Upper lobe of left lung (tissue), 4 donors: ENCODE measurements around the gene TMEM176A.

Source experiments
- CTCF ChIP-seq, 6 experiments: fragments of 450-650 bp in 4 of 6; fragments of 200-600 bp in 2 of 6; sonication (generic) in 2 of 6; IDR thresholded peaks; one replicate each; pipeline ENCODE4 v1.5.1; 2016 to 2019; ENCODE audit warnings: antibody characterized with exemption in 6 of 6
- EP300 ChIP-seq, 4 donors: sonication (generic); formaldehyde crosslinking; IDR thresholded peaks; one replicate each; pipeline ENCODE4 v1.5.1; 2017; ENCODE audit warnings: antibody characterized with exemption in 4 of 4, control low read depth in 2 of 4
- POLR2A ChIP-seq, 4 donors: fragments of 450-650 bp; IDR thresholded peaks; one replicate each; pipeline ENCODE4 v1.5.1; 2016 to 2017; ENCODE audit warnings: antibody characterized with exemption in 4 of 4, mild to moderate bottlenecking in 2 of 4
- POLR2AphosphoS5 ChIP-seq, 2 donors: sonication (generic); formaldehyde crosslinking; IDR thresholded peaks; one replicate each; pipeline ENCODE4 v1.5.1; 2017; ENCODE audit warnings: antibody characterized with exemption in 2 of 2

- TF ChIP-seq EP300 (IDR thresholded peaks at IDR 0.05): no peak
- TF ChIP-seq CTCF (IDR thresholded peaks at IDR 0.05): no peak
- TF ChIP-seq POLR2A (IDR thresholded peaks at IDR 0.05): no peak
- TF ChIP-seq POLR2AphosphoS5 (IDR thresholded peaks at IDR 0.05): no peak
Observed at GRCh38 chr7:150842018-150842417, 41.4 kb downstream of the TMEM176A start.
